ENCODE results near the gene VILL.

DNA sequence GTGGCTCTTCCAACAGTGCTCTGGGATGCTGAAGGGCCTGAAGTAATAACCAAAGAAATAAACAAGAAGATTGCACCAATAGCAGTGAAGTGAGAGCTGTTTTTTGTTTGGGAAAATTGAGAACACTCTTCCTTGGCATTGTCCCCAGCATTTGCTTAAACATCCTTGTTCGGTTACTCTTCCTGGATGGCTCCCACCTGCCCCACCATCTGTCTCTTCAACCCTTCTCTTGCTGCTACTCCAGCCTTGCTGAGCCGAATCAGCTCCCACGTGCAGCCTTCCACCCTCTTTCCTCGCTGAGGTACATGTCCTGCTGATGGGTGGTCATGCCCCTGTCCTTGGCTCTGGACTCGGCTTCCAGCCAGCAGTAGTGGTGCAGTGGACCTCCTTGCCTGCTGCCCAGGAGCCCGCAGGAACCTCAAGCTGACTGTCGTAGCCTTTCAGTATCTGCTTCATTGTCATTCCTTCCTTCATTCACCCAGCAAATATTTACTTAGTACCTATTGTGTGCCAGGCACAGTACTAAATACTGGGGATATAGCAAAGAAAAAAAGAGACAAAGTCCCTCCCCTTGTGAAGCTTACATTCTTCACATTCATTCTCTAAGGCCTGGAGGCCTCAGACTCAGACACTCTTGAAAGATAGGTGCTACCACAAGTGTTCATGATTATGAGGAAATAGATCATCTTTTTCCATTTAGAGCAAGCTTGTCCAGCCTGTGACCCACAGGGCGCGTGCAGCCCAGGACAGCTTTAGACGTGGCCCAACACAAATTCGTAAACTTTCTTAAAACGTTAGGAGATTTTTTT, 17.1 kb upstream of the VILL start:
- TF ChIP-seq POLR2A (IDR thresholded peaks at IDR 0.05): no peak
- TF ChIP-seq, protein P1, sequence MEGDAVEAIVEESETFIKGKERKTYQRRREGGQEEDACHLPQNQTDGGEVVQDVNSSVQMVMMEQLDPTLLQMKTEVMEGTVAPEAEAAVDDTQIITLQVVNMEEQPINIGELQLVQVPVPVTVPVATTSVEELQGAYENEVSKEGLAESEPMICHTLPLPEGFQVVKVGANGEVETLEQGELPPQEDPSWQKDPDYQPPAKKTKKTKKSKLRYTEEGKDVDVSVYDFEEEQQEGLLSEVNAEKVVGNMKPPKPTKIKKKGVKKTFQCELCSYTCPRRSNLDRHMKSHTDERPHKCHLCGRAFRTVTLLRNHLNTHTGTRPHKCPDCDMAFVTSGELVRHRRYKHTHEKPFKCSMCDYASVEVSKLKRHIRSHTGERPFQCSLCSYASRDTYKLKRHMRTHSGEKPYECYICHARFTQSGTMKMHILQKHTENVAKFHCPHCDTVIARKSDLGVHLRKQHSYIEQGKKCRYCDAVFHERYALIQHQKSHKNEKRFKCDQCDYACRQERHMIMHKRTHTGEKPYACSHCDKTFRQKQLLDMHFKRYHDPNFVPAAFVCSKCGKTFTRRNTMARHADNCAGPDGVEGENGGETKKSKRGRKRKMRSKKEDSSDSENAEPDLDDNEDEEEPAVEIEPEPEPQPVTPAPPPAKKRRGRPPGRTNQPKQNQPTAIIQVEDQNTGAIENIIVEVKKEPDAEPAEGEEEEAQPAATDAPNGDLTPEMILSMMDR (IDR thresholded peaks at IDR 0.05): no peak
